Panc1 (cell line): ENCODE measurements around the gene TRIM17. TPM values are rescaled to one million over a fixed set of nuclear protein-coding genes. Genes with fewer than 3 reads are reported as not detected.
A peak's percentile ranks its signal among the peaks of the same experiment; 100 is the strongest.

Source experiments
- ATAC-seq: fragments of 200-7000 bp; cut with Tn5 transposase; 2 replicates; pipeline ENCODE4 v1.9.1; 2020; ENCODE audit warnings: mild to moderate bottlenecking, moderate library complexity
- BruUV-seq: library from RNA; stranded (reverse); fragments of 400-500 nt; replicated peaks from 2 replicates; lab custom pipeline; 2021; lab: Mats Ljungman, UMichigan
- CTCF ChIA-PET: fragments of 300-600 bp; sonication (Branson Sonifier 250); formaldehyde crosslinking; loops from one replicate; lab custom pipeline; 2022; ENCODE audit warnings: antibody characterized with exemption; lab: Charles Lee
- POLR2A ChIA-PET: fragments of 300-600 bp; sonication (Branson Sonifier 250); formaldehyde crosslinking; loops from one replicate; lab custom pipeline; 2022; ENCODE audit warnings: antibody characterized with exemption; lab: Charles Lee
- DNase-seq: peaks from one replicate; pipeline ENCODE4 v3.0.0-alpha.2; 2010; ENCODE audit warnings: low read depth, low spot score
- H3K27ac ChIP-seq: 2 replicates; pipeline ENCODE4 v1.5.1; 2011; ENCODE audit warnings: mild to moderate bottlenecking, low read length, inconsistent platforms
- H3K27me3 ChIP-seq: fragments of 200-500 bp; sonication (Bioruptor generic); 2 replicates; pipeline ENCODE4 v1.6.0; 2014; ENCODE audit warnings: low read length, inconsistent platforms; ENCODE audit not compliant: control insufficient read depth, insufficient read depth
- H3K36me3 ChIP-seq: fragments of 200-500 bp; sonication (Bioruptor generic); 2 replicates; pipeline ENCODE4 v1.5.1; 2014; ENCODE audit warnings: inconsistent platforms, mild to moderate bottlenecking, low read length, moderate library complexity; ENCODE audit not compliant: control insufficient read depth, insufficient read depth
- H3K4me1 ChIP-seq: 2 replicates; pipeline ENCODE4 v1.5.1; 2011; ENCODE audit warnings: inconsistent platforms, mild to moderate bottlenecking, low read length, moderate library complexity; ENCODE audit not compliant: control insufficient read depth, insufficient read depth
- H3K4me3 ChIP-seq, 2 experiments: 2 replicates each; pipeline ENCODE4 v1.5.1; 2011 to 2012; ENCODE audit warnings: low read depth in 2 of 2, low read length in 2 of 2, mild to moderate bottlenecking in 2 of 2, inconsistent platforms in 1 of 2, moderate library complexity in 1 of 2
- H3K9me3 ChIP-seq: fragments of 200-500 bp; sonication (Bioruptor generic); 2 replicates; pipeline ENCODE4 v1.5.1; 2014; ENCODE audit warnings: low read depth, mild to moderate bottlenecking, inconsistent platforms, low read length, moderate library complexity; ENCODE audit not compliant: control insufficient read depth, insufficient read depth
- POLR2AphosphoS5 ChIP-seq: IDR thresholded peaks from 2 replicates; pipeline ENCODE4 v1.6.1; 2012; ENCODE audit warnings: mild to moderate bottlenecking, low read depth, low read length, moderate library complexity
- SIN3A ChIP-seq: IDR thresholded peaks from 2 replicates; pipeline ENCODE4 v1.6.1; 2012; ENCODE audit warnings: low read depth, mild to moderate bottlenecking, low read length, moderate library complexity, borderline replicate concordance; ENCODE audit not compliant: insufficient read depth
- TCF7L2 ChIP-seq: IDR thresholded peaks from 2 replicates; pipeline ENCODE4 v1.6.1; 2011; ENCODE audit warnings: mild to moderate bottlenecking, low read depth, low read length, inconsistent platforms
- in situ Hi-C: cut with HindIII; loops from 2 replicates; pipeline ENCODE4 v1.10.0; 2016; ENCODE audit warnings: low sequenced_read_pairs, low pct_unique_long_range_greater_than_20kb
- intact Hi-C: fragments of 100-400 bp; cut with micrococcal nuclease; formaldehyde crosslinking; loops from one replicate; pipeline ENCODE4 v1.10.0; 2022; ENCODE audit not compliant: unreplicated experiment
- total RNA-seq: library from RNA; stranded (reverse); gene quantifications from one replicate; pipeline ENCODE4 v1.2.1, GENCODE V29; 2021; ENCODE audit not compliant: unreplicated experiment
- TF ChIP-seq, protein P1 (sequence below), 2 experiments: IDR thresholded peaks; 2 replicates each; pipeline ENCODE4 v1.6.1; 2011 to 2012; ENCODE audit warnings: low read depth in 2 of 2, control low read depth in 1 of 2, low read length in 1 of 2, mild to moderate bottlenecking in 1 of 2, moderate library complexity in 1 of 2; ENCODE audit not compliant: insufficient read depth in 1 of 2
- TF ChIP-seq, protein P2 (sequence below): fragments of 450-650 bp; IDR thresholded peaks from 2 replicates; pipeline ENCODE4 v1.5.1; 2017; ENCODE audit warnings: mild to moderate bottlenecking

The TRIM17 gene
- total RNA-seq, 1 experiment from 2014 or later = 1.2 TPM

- intact Hi-C loops = no loop called here
- POLR2A ChIA-PET = no interaction called here
These were observed 7.5 kb downstream of the TRIM17 start for GRCh38 chr1:228408869-228409805.

GRCh38 chr1:228408041-228408868 lies 8.4 kb downstream of the TRIM17 start:
- peak overlapping the region; percentile 89 to 90 for H3K4me3 ChIP-seq
- H3K27me3 ChIP-seq = no peaks in the 10 kb centered on the region
- H3K27ac ChIP-seq = peak overlapping the region; percentile 91
- H3K36me3 ChIP-seq = peaks cover 4% of the 10 kb centered on the region; the same call in 1 of the 2 replicates
- DNase-seq (no peak), ATAC-seq (no peak)
- peaks cover 20% of the 10 kb centered on the region for H3K4me1 ChIP-seq
- ChIA-PET POLR2A (no interaction called here), CTCF (no interaction called here)
- intact Hi-C loops (no loop called here), in situ Hi-C loops (no loop called here)
- no peaks in the 10 kb centered on the region for H3K9me3 ChIP-seq
- TF ChIP-seq POLR2AphosphoS5 (no peak), TCF7L2 (no peak), SIN3A (no peak)
- TF ChIP-seq, protein P1, sequence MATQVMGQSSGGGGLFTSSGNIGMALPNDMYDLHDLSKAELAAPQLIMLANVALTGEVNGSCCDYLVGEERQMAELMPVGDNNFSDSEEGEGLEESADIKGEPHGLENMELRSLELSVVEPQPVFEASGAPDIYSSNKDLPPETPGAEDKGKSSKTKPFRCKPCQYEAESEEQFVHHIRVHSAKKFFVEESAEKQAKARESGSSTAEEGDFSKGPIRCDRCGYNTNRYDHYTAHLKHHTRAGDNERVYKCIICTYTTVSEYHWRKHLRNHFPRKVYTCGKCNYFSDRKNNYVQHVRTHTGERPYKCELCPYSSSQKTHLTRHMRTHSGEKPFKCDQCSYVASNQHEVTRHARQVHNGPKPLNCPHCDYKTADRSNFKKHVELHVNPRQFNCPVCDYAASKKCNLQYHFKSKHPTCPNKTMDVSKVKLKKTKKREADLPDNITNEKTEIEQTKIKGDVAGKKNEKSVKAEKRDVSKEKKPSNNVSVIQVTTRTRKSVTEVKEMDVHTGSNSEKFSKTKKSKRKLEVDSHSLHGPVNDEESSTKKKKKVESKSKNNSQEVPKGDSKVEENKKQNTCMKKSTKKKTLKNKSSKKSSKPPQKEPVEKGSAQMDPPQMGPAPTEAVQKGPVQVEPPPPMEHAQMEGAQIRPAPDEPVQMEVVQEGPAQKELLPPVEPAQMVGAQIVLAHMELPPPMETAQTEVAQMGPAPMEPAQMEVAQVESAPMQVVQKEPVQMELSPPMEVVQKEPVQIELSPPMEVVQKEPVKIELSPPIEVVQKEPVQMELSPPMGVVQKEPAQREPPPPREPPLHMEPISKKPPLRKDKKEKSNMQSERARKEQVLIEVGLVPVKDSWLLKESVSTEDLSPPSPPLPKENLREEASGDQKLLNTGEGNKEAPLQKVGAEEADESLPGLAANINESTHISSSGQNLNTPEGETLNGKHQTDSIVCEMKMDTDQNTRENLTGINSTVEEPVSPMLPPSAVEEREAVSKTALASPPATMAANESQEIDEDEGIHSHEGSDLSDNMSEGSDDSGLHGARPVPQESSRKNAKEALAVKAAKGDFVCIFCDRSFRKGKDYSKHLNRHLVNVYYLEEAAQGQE (IDR thresholded peaks at IDR 0.05; ENCODE audit: insufficient read depth in 1 of 2, low read depth in 2 of 2, low read length in 1 of 2) = no peak
- TF ChIP-seq, protein P2, sequence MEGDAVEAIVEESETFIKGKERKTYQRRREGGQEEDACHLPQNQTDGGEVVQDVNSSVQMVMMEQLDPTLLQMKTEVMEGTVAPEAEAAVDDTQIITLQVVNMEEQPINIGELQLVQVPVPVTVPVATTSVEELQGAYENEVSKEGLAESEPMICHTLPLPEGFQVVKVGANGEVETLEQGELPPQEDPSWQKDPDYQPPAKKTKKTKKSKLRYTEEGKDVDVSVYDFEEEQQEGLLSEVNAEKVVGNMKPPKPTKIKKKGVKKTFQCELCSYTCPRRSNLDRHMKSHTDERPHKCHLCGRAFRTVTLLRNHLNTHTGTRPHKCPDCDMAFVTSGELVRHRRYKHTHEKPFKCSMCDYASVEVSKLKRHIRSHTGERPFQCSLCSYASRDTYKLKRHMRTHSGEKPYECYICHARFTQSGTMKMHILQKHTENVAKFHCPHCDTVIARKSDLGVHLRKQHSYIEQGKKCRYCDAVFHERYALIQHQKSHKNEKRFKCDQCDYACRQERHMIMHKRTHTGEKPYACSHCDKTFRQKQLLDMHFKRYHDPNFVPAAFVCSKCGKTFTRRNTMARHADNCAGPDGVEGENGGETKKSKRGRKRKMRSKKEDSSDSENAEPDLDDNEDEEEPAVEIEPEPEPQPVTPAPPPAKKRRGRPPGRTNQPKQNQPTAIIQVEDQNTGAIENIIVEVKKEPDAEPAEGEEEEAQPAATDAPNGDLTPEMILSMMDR = no peak
- no TSS peak for BruUV-seq

More at GRCh38 chr1:228408869-228409805, 7.5 kb downstream of the TRIM17 start:
- ATAC-seq = no peak
- TF ChIP-seq, protein P2 = no peak
- TF ChIP-seq TCF7L2 = no peak
- no peak for TF ChIP-seq SIN3A
- no peak for TF ChIP-seq POLR2AphosphoS5
- TF ChIP-seq, protein P1 (IDR thresholded peaks at IDR 0.05; ENCODE audit: insufficient read depth in 1 of 2, low read depth in 2 of 2, low read length in 1 of 2) = no peak
- no TSS peak for BruUV-seq
- Histone ChIP-seq H3K4me1 (peaks cover 19% of the 10 kb centered on the region), H3K4me3 (no peak overlapping the region), H3K9me3 (no peaks in the 10 kb centered on the region), H3K27me3 (no peaks in the 10 kb centered on the region), H3K36me3 (peaks cover 4% of the 10 kb centered on the region; the same call in 1 of the 2 replicates), H3K27ac (no peak overlapping the region)
- CTCF ChIA-PET = no interaction called here
- DNase-seq = no peak
- in situ Hi-C loops = no loop called here
